Neuronal stem cell (in vitro differentiated cells): ENCODE measurements around the gene SAMD5.

Experiments used
- DNase-seq: peaks from one replicate; pipeline ENCODE4 v3.0.0-alpha.2; 2013; ENCODE audit warnings: low spot score
- H2AFZ ChIP-seq: one replicate; pipeline ENCODE4 v1.6.1; 2013; ENCODE audit warnings: mild to moderate bottlenecking, low read length, inconsistent platforms
- H2AK5ac ChIP-seq: 2 replicates; pipeline ENCODE4 v1.6.1; 2013; ENCODE audit warnings: low read depth, mild to moderate bottlenecking, inconsistent platforms, low read length, moderate library complexity, mixed read lengths
- H2BK120ac ChIP-seq: 2 replicates; pipeline ENCODE4 v1.6.1; 2013; ENCODE audit warnings: low read depth, mild to moderate bottlenecking, inconsistent platforms, low read length, moderate library complexity, mixed read lengths
- H2BK12ac ChIP-seq: one replicate; pipeline ENCODE4 v1.6.1; 2013; ENCODE audit warnings: low read length, inconsistent platforms
- H2BK15ac ChIP-seq: 2 replicates; pipeline ENCODE4 v1.6.1; 2013; ENCODE audit warnings: mild to moderate bottlenecking, low read length, inconsistent platforms, mixed read lengths
- H2BK5ac ChIP-seq: one replicate; pipeline ENCODE4 v1.6.1; 2013; ENCODE audit warnings: inconsistent platforms, mild to moderate bottlenecking, low read length, moderate library complexity
- H3K14ac ChIP-seq: one replicate; pipeline ENCODE4 v1.6.1; 2013; ENCODE audit warnings: low read length, inconsistent platforms
- H3K18ac ChIP-seq: 2 replicates; pipeline ENCODE4 v1.6.1; 2013; ENCODE audit warnings: low read length, inconsistent platforms
- H3K23ac ChIP-seq: 2 replicates; pipeline ENCODE4 v1.6.1; 2013; ENCODE audit warnings: low read depth, mild to moderate bottlenecking, mixed read lengths, low read length, inconsistent platforms; ENCODE audit not compliant: poor library complexity
- H3K27ac ChIP-seq: replicated peaks from 3 replicates; pipeline ENCODE4 v1.5.1; 2013; ENCODE audit warnings: low read length, inconsistent platforms
- H3K27me3 ChIP-seq, 3 experiments: 2 replicates each; pipeline ENCODE4 v1.6.1; 2013; ENCODE audit warnings: low read length in 3 of 3, mild to moderate bottlenecking in 2 of 3, inconsistent platforms in 1 of 3, low read depth in 1 of 3, mixed read lengths in 1 of 3, moderate library complexity in 1 of 3; ENCODE audit not compliant: control insufficient read depth in 3 of 3, insufficient read depth in 3 of 3
- H3K36me3 ChIP-seq, 2 donors: replicated peaks in 1 of 2; 2 replicates each; pipeline ENCODE4 v1.6.1; 2013; ENCODE audit warnings: low read length in 2 of 2; ENCODE audit not compliant: control insufficient read depth in 2 of 2, insufficient read depth in 2 of 2
- H3K4ac ChIP-seq: 2 replicates; pipeline ENCODE4 v1.6.1; 2013; ENCODE audit warnings: inconsistent platforms, mild to moderate bottlenecking, low read length, moderate library complexity
- H3K4me1 ChIP-seq, 2 donors: 1 replicate in 1 of 2; 2 replicates in 1 of 2; pipeline ENCODE4 v1.6.1; 2013; ENCODE audit warnings: low read length in 2 of 2, low read depth in 1 of 2; ENCODE audit not compliant: control insufficient read depth in 2 of 2, insufficient read depth in 1 of 2
- H3K4me2 ChIP-seq: one replicate; pipeline ENCODE4 v1.6.1; 2013; ENCODE audit warnings: mild to moderate bottlenecking, low read length, inconsistent platforms; ENCODE audit not compliant: insufficient read depth, poor library complexity, severe bottlenecking
- H3K4me3 ChIP-seq, 2 donors: 2 replicates each; pipeline ENCODE4 v1.5.1; 2013; ENCODE audit warnings: low read length in 2 of 2, mild to moderate bottlenecking in 2 of 2, inconsistent platforms in 1 of 2, moderate library complexity in 1 of 2
- H3K79me1 ChIP-seq: one replicate; pipeline ENCODE4 v1.6.1; 2013; ENCODE audit warnings: low read depth, mild to moderate bottlenecking, inconsistent platforms, low read length, moderate library complexity
- H3K9ac ChIP-seq: one replicate; pipeline ENCODE4 v1.6.1; 2013; ENCODE audit warnings: mild to moderate bottlenecking, low read depth, low read length, inconsistent platforms; ENCODE audit not compliant: poor library complexity
- H3K9me3 ChIP-seq, 2 donors: replicated peaks in 1 of 2; 2 replicates each; pipeline versions ENCODE3 to v1.6.1; 2013; ENCODE audit warnings: low read length in 2 of 2, mild to moderate bottlenecking in 2 of 2, inconsistent platforms in 1 of 2, low read depth in 1 of 2, mixed read lengths in 1 of 2, moderate library complexity in 1 of 2; ENCODE audit not compliant: control insufficient read depth in 2 of 2, insufficient read depth in 1 of 2
- H4K8ac ChIP-seq: one replicate; pipeline ENCODE4 v1.6.1; 2013; ENCODE audit warnings: low read depth, mild to moderate bottlenecking, inconsistent platforms, low read length, moderate library complexity
- H4K91ac ChIP-seq: one replicate; pipeline ENCODE4 v1.6.1; 2013; ENCODE audit warnings: low read length, low read depth, mild to moderate bottlenecking, inconsistent platforms; ENCODE audit not compliant: poor library complexity
- WGBS, 2 donors: extraction: QIAGEN DNeasy Blood & Tissue Kit; methylation state at CpG; one replicate each; pipeline ENCODE4 v1.1.7; 2013; ENCODE audit warnings: missing lambda C conversion rate in 2 of 2, mixed read lengths in 1 of 2; ENCODE audit not compliant: insufficient read length in 2 of 2, insufficient replicate concordance in 1 of 2; ENCODE audit errors: extremely low coverage in 2 of 2; 5-methylcytosine and 5-hydroxymethylcytosine counted together

SAMD5 gene

DNA sequence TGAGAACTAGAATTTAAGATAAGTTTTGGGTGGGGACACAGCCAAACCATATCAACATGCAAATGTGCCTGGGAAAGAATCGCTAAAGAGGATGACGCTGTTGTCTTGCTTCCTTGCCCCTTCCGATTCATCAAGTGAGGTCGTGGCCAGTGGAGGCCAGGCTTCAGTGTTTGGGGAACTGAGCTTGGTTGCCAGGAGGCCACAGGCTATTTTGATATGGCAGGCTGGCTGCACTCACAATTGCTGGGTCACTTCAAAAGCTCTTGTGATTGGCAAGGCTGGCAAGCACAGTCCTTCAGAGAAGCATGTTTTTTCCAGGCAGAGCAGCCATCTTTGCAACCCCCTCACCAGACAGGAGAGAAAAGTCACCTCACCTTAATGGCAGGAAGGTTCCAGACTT, 45.8 kb downstream of the SAMD5 start:
- no peak overlapping the region for H4K91ac ChIP-seq
- no peak overlapping the region for H2BK120ac ChIP-seq

GRCh38 chr6:147559006-147559405, 50.5 kb downstream of the SAMD5 start:
- Histone ChIP-seq H4K91ac (no peak overlapping the region), H3K27me3 (no peaks in the 10 kb centered on the region), H3K79me1 (no peaks in the 10 kb centered on the region), H3K4me1 (no peaks in the 10 kb centered on the region), H3K4me2 (no peak overlapping the region), H3K4ac (no peak overlapping the region), H3K27ac (no peak overlapping the region), H3K14ac (no peak overlapping the region), H3K9ac (no peak overlapping the region), H2BK15ac (no peak overlapping the region), H4K8ac (no peak overlapping the region), H2AK5ac (no peak overlapping the region), H2AFZ (no peak overlapping the region), H3K18ac (no peak overlapping the region), H2BK5ac (no peak overlapping the region), H3K4me3 (no peak overlapping the region), H3K36me3 (no peaks in the 10 kb centered on the region), H3K9me3 (no peaks in the 10 kb centered on the region), H2BK12ac (no peak overlapping the region), H2BK120ac (no peak overlapping the region), H3K23ac (no peak overlapping the region)
- no peak for DNase-seq
- WGBS, 2 donors: no CpG with 5 or more reads among the region's 7 CpGs

More for the DNA sequence above, 45.8 kb downstream of the SAMD5 start:
- Histone ChIP-seq H3K4me2 (no peak overlapping the region), H3K9ac (no peak overlapping the region), H2BK5ac (no peak overlapping the region), H3K14ac (no peak overlapping the region), H3K18ac (no peak overlapping the region), H3K23ac (no peak overlapping the region), H3K4me3 (no peak overlapping the region), H3K36me3 (no peaks in the 10 kb centered on the region), H2AK5ac (no peak overlapping the region), H3K79me1 (no peaks in the 10 kb centered on the region), H3K27ac (no peak overlapping the region), H3K27me3 (no peaks in the 10 kb centered on the region), H4K8ac (no peak overlapping the region), H3K4ac (no peak overlapping the region), H2AFZ (no peak overlapping the region), H3K9me3 (no peaks in the 10 kb centered on the region), H2BK15ac (no peak overlapping the region), H2BK12ac (no peak overlapping the region), H3K4me1 (no peaks in the 10 kb centered on the region)
- no peak for DNase-seq
- whole genome bisulfite sequencing, 2 donors: no CpG with 5 or more reads among the region's 4 CpGs

- Histone ChIP-seq H4K8ac (no peak overlapping the region), H3K4me3 (no peak overlapping the region), H3K9me3 (no peaks in the 10 kb centered on the region), H3K4me1 (no peaks in the 10 kb centered on the region), H2BK120ac (no peak overlapping the region), H3K4me2 (no peak overlapping the region), H3K4ac (no peak overlapping the region), H2BK15ac (no peak overlapping the region), H3K18ac (no peak overlapping the region), H3K79me1 (no peaks in the 10 kb centered on the region), H4K91ac (no peak overlapping the region), H2AK5ac (no peak overlapping the region), H3K27me3 (no peaks in the 10 kb centered on the region), H2BK5ac (no peak overlapping the region), H3K9ac (no peak overlapping the region), H2AFZ (no peak overlapping the region), H3K23ac (no peak overlapping the region), H3K14ac (no peak overlapping the region), H2BK12ac (no peak overlapping the region), H3K36me3 (no peaks in the 10 kb centered on the region), H3K27ac (no peak overlapping the region)
- no peak for DNase-seq
Observed at GRCh38 chr6:147560670-147561069, 52.2 kb downstream of the SAMD5 start.

DNA sequence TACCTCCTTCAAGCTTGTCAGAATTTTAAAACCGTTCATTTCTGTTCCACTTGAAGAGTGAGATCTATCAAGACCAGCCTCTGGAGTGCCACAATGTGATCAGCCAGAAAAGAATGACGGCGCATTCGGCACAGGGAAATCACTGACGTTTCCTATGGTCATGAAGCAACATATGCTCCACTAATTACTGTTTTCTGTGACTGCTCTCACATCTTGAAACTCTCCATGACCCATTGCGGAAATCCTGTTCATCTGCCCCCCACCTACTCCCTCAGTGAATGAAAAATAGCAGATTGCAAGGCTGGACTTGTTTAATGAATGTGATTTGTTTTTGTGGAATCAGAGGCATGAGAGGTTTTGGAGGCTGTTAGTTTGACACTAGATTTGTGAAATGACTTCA, 53.2 kb downstream of the SAMD5 start:
- Histone ChIP-seq H3K4ac (no peak overlapping the region), H3K27me3 (no peaks in the 10 kb centered on the region), H3K4me2 (no peak overlapping the region), H4K91ac (no peak overlapping the region), H4K8ac (no peak overlapping the region), H2BK5ac (no peak overlapping the region), H3K18ac (no peak overlapping the region), H3K79me1 (no peaks in the 10 kb centered on the region), H3K9ac (no peak overlapping the region), H3K14ac (no peak overlapping the region), H2AK5ac (no peak overlapping the region), H2AFZ (no peak overlapping the region), H3K4me1 (no peaks in the 10 kb centered on the region), H3K4me3 (no peak overlapping the region), H2BK120ac (no peak overlapping the region), H3K9me3 (no peaks in the 10 kb centered on the region), H3K23ac (no peak overlapping the region), H3K36me3 (no peaks in the 10 kb centered on the region), H2BK15ac (no peak overlapping the region), H2BK12ac (no peak overlapping the region), H3K27ac (no peak overlapping the region)
- no peak for DNase-seq
- no CpG with 5 or more reads among the region's 6 CpGs for WGBS, 2 donors
